Uterus (tissue), 2 donors: Measurements from ENCODE around the gene TBC1D32.

Source experiments
- POLR2A ChIP-seq, 2 donors: fragments of 450-650 bp; IDR thresholded peaks; one replicate each; pipeline ENCODE4 v1.6.1; 2016; ENCODE audit warnings: antibody characterized with exemption in 2 of 2, mild to moderate bottlenecking in 1 of 2, moderate library complexity in 1 of 2
- TF ChIP-seq, protein P1 (sequence below), 4 experiments: fragments of 200-600 bp in 2 of 4; fragments of 450-650 bp in 2 of 4; sonication (generic) in 2 of 4; IDR thresholded peaks; one replicate each; pipeline ENCODE4 v1.5.1; 2016 to 2019; ENCODE audit warnings: antibody characterized with exemption in 4 of 4, mild to moderate bottlenecking in 2 of 4, moderate library complexity in 1 of 4

DNA sequence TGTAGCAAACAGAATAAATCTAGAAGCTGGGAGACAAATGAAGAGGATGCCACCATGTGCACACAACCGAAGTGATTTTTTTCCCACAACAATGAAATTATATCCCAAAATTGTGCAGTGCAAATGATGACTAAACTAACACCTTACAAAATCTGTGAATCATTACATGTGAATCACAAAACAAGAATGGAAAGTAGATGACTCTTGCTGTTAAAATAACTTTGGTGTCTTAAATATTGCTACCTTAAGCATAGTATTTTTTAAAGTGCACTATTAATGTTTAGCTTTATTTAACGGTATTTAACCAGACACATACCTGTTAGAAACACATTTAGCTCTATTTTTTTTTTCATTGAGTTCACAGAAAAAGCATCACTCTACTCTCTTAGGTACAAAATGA lies 190.8 kb downstream of the TBC1D32 start:
- TF ChIP-seq POLR2A (IDR thresholded peaks at IDR 0.05): no peak
- TF ChIP-seq, protein P1, sequence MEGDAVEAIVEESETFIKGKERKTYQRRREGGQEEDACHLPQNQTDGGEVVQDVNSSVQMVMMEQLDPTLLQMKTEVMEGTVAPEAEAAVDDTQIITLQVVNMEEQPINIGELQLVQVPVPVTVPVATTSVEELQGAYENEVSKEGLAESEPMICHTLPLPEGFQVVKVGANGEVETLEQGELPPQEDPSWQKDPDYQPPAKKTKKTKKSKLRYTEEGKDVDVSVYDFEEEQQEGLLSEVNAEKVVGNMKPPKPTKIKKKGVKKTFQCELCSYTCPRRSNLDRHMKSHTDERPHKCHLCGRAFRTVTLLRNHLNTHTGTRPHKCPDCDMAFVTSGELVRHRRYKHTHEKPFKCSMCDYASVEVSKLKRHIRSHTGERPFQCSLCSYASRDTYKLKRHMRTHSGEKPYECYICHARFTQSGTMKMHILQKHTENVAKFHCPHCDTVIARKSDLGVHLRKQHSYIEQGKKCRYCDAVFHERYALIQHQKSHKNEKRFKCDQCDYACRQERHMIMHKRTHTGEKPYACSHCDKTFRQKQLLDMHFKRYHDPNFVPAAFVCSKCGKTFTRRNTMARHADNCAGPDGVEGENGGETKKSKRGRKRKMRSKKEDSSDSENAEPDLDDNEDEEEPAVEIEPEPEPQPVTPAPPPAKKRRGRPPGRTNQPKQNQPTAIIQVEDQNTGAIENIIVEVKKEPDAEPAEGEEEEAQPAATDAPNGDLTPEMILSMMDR (IDR thresholded peaks at IDR 0.05): no peak
